Measurements from ENCODE around the gene FTSJ1.
"Not testable (repeated sequence)": the region's sequence is repeated elsewhere in the genome, so short reads cannot be mapped to it uniquely, and the experiment has no call there.

DNA sequence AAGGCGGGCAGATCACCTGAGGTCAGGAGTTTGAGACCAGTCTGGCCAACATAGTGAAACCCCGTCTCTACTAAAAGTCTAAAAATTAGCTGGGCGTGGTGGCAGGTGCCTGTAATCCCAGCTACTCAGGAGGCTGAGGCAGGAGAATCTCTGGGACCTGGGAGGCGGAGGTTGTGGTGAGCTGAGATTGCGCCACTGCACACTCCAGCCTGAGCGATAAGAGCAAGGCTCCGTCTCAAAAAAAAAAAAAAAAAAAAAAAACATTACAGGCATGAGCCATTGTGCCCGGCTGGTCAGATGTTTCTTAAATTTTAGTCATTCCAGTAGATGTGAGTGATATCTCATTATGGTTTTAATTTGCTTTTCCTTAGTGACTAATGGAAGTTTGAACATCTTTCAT is 49.9 kb downstream of the FTSJ1 start:
- not testable (repeated sequence) for TF ChIP-seq CTCF, POLR2A (IDR thresholded peaks at IDR 0.05)
